ENCODE results near the gene RABL3.

Gene RABL3

DNA sequence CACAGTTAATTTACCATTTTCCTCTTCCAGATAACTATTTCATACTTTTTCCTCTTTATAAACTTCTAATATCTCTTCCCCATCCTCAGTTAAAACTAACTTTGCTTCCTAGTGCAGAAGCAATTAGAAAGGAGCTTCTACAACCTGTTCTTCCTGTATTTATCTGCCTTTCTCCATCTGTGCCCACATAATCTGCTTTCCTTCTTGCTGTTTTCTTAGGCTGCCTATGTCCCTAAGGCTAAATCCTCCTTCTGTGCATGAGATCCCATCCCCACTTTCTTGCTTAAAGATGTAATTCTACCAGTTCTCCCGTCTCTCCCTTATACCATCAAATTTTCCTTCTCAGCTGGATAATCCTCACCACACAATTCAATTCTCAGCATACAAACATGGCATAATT lies 31.9 kb downstream of the RABL3 start:
- H3K4me2 ChIP-seq (ENCODE audit: low read length) = no peak overlapping the region

DNA sequence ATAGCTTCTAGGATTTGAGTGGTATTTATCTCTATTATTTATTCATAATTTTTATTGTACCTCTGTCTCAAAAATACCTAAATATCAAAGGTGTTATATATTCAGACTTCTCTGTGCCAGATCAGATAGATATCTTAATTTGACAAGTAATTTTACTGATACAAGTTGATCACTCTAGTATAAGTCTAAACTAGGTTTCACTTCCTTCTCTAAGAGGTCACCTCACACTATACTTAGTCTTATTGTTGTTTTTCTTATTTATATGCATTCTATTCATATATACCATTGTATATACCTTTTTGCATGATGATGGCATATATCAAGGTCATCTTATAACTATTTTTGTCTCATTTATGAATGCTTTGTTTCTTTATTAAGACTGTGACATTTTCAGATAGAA lies 33.9 kb downstream of the RABL3 start:
- H3K9me3 ChIP-seq (ENCODE audit: insufficient read depth, low read length) = no peaks in the 10 kb centered on the region
- peaks cover 8% of the 10 kb centered on the region for H3K36me3 ChIP-seq (replicated peaks; ENCODE audit: low read depth, low read length)
- no peaks in the 10 kb centered on the region for H3K27me3 ChIP-seq (ENCODE audit: low read depth, low read length)
- H3K79me2 ChIP-seq (ENCODE audit: low read length) = no peaks in the 10 kb centered on the region
- H3K27ac ChIP-seq (ENCODE audit: low read length) = no peak overlapping the region
- H4K20me1 ChIP-seq (ENCODE audit: insufficient read depth, low read length) = no peaks in the 10 kb centered on the region
- H2AFZ ChIP-seq (ENCODE audit: low read depth, low read length) = no peak overlapping the region
- no peak overlapping the region for H3K4me3 ChIP-seq (ENCODE audit: low read length)
- no peak overlapping the region for H3K9ac ChIP-seq (ENCODE audit: low read length)
- H3K4me1 ChIP-seq (ENCODE audit: low read length) = peaks cover 22% of the 10 kb centered on the region
- no peak for TF ChIP-seq EZH2phosphoT487 (IDR thresholded peaks at IDR 0.05; ENCODE audit: low read depth)
- TF ChIP-seq, protein P1, sequence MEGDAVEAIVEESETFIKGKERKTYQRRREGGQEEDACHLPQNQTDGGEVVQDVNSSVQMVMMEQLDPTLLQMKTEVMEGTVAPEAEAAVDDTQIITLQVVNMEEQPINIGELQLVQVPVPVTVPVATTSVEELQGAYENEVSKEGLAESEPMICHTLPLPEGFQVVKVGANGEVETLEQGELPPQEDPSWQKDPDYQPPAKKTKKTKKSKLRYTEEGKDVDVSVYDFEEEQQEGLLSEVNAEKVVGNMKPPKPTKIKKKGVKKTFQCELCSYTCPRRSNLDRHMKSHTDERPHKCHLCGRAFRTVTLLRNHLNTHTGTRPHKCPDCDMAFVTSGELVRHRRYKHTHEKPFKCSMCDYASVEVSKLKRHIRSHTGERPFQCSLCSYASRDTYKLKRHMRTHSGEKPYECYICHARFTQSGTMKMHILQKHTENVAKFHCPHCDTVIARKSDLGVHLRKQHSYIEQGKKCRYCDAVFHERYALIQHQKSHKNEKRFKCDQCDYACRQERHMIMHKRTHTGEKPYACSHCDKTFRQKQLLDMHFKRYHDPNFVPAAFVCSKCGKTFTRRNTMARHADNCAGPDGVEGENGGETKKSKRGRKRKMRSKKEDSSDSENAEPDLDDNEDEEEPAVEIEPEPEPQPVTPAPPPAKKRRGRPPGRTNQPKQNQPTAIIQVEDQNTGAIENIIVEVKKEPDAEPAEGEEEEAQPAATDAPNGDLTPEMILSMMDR (IDR thresholded peaks at IDR 0.05; ENCODE audit: low read depth, low read length) = no peak
- no peak overlapping the region for H3K4me2 ChIP-seq (ENCODE audit: low read length)

More for the DNA sequence above, 31.9 kb downstream of the RABL3 start:
- no peak overlapping the region for H3K27ac ChIP-seq (ENCODE audit: low read length)
- peaks cover 4% of the 10 kb centered on the region for H3K36me3 ChIP-seq (replicated peaks; ENCODE audit: low read depth, low read length)
- no peak overlapping the region for H3K9ac ChIP-seq (ENCODE audit: low read length)
- no peaks in the 10 kb centered on the region for H3K27me3 ChIP-seq (ENCODE audit: low read depth, low read length)
- H3K4me1 ChIP-seq (ENCODE audit: low read length) = peaks cover 22% of the 10 kb centered on the region
- H3K4me3 ChIP-seq (ENCODE audit: low read length) = no peak overlapping the region
- no peak overlapping the region for H2AFZ ChIP-seq (ENCODE audit: low read depth, low read length)
- no peaks in the 10 kb centered on the region for H3K9me3 ChIP-seq (ENCODE audit: insufficient read depth, low read length)
- TF ChIP-seq, protein P1 (IDR thresholded peaks at IDR 0.05; ENCODE audit: low read depth, low read length) = no peak
- TF ChIP-seq EZH2phosphoT487 (IDR thresholded peaks at IDR 0.05; ENCODE audit: low read depth) = no peak
- H3K79me2 ChIP-seq (ENCODE audit: low read length) = no peaks in the 10 kb centered on the region
- no peaks in the 10 kb centered on the region for H4K20me1 ChIP-seq (ENCODE audit: insufficient read depth, low read length)

DNA sequence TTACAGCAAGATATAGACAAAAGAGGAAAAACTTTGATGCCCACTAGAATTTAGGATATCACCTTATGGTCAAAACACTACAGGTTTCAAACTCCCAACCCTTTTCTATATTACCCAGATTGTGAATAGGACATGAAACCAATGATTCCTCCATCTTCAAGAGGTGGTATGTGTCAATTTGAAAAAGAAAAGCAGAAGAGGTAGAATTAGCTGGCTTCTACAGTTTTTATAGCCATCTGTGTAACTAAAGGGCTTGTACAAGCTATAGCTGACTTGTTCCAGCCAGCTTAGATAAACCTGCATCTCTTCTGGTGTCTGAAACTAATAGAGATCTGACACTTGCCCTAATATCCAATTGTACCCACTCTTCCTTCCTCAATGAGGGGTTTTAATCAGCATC lies 35.4 kb downstream of the RABL3 start:
- H3K9me3 ChIP-seq (ENCODE audit: insufficient read depth, low read length) = no peaks in the 10 kb centered on the region; the same call in 1 of the 2 replicates
- peaks cover 22% of the 10 kb centered on the region for H3K4me1 ChIP-seq (ENCODE audit: low read length)
- no peaks in the 10 kb centered on the region for H3K79me2 ChIP-seq (ENCODE audit: low read length)
- TF ChIP-seq EZH2phosphoT487 (IDR thresholded peaks at IDR 0.05; ENCODE audit: low read depth) = no peak
- TF ChIP-seq, protein P1 (IDR thresholded peaks at IDR 0.05; ENCODE audit: low read depth, low read length) = no peak
- no peaks in the 10 kb centered on the region for H3K27me3 ChIP-seq (ENCODE audit: low read depth, low read length)
- H3K9ac ChIP-seq (ENCODE audit: low read length) = no peak overlapping the region
- peaks cover 13% of the 10 kb centered on the region for H3K36me3 ChIP-seq (replicated peaks; ENCODE audit: low read depth, low read length)
- peak overlapping the region; percentile 15; the same call in 1 of the 2 replicates for H3K4me2 ChIP-seq (ENCODE audit: low read length)
- no peak overlapping the region for H3K4me3 ChIP-seq (ENCODE audit: low read length)
- H4K20me1 ChIP-seq (ENCODE audit: insufficient read depth, low read length) = no peaks in the 10 kb centered on the region
- peak overlapping the region; percentile 57 for H3K27ac ChIP-seq (ENCODE audit: low read length)
- no peak overlapping the region for H2AFZ ChIP-seq (ENCODE audit: low read depth, low read length)

DNA sequence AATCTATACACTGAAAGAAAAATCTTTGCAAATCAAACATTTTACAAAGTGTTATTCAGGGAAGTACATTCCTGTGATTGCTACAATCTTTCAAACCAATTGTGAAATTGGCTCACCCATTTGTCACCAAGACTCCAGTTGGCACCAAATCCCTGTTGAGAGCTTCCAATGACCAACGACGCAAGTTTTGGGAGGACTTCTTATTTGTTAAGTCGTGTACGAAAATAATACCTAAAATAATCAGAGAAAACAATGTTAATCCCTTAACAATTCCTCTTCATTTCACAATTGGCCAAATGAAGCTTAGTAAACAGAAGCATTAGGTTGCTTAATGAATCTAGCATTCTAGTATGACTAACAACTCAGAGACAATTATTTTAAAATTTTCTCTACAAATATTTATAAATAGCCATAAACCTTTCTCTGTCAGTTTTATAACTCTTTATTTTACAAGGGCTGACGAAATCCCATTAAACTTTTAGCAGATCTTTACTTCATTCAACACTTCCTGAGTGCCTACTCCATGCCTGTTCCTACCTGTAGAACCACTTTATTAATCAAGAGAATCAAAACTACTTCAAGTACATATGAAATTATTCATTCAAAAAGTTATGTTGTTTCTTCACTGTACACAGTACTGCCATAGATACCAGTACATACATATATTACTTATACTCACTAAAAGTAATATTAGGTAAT lies 36.3 kb downstream of the RABL3 start:
- peaks cover 13% of the 10 kb centered on the region for H3K36me3 ChIP-seq (replicated peaks; ENCODE audit: low read depth, low read length)
- H3K9me3 ChIP-seq (ENCODE audit: insufficient read depth, low read length) = no peaks in the 10 kb centered on the region; the same call in 1 of the 2 replicates
- no peak for TF ChIP-seq EZH2phosphoT487 (IDR thresholded peaks at IDR 0.05; ENCODE audit: low read depth)
- TF ChIP-seq, protein P1 (IDR thresholded peaks at IDR 0.05; ENCODE audit: low read depth, low read length) = no peak
- no peaks in the 10 kb centered on the region for H3K79me2 ChIP-seq (ENCODE audit: low read length)
- peaks cover 22% of the 10 kb centered on the region for H3K4me1 ChIP-seq (ENCODE audit: low read length)
- no peak overlapping the region for H3K27ac ChIP-seq (ENCODE audit: low read length)
- H3K9ac ChIP-seq (ENCODE audit: low read length) = no peak overlapping the region
- no peaks in the 10 kb centered on the region for H3K27me3 ChIP-seq (ENCODE audit: low read depth, low read length)
- H3K4me3 ChIP-seq (ENCODE audit: low read length) = no peak overlapping the region
- H4K20me1 ChIP-seq (ENCODE audit: insufficient read depth, low read length) = no peaks in the 10 kb centered on the region
- H3K4me2 ChIP-seq (ENCODE audit: low read length) = no peak overlapping the region
- no peak overlapping the region for H2AFZ ChIP-seq (ENCODE audit: low read depth, low read length)

Measured in OCI-LY3 (cell line).